Esophagus squamous epithelium (tissue), 5 donors: Measurements from ENCODE around the gene CEP295NL. TPM values are rescaled to one million over a fixed set of nuclear protein-coding genes. Genes with fewer than 3 reads are reported as not detected.

Source experiments
- DNase-seq: peaks from one replicate; lab custom pipeline; 2025; lab: John Stamatoyannopoulos, UW
- H3K27ac ChIP-seq, 4 donors: fragments of 200-600 bp; sonication (generic); one replicate each; pipeline ENCODE4 v1.5.1; 2016 to 2019; ENCODE audit warnings: mild to moderate bottlenecking in 1 of 4
- H3K27me3 ChIP-seq, 4 donors: fragments of 200-600 bp; sonication (generic); 1 replicate in 3 of 4; 2 replicates in 1 of 4; pipeline versions ENCODE4 v1.5.1 to v1.6.0; 2017 to 2021; ENCODE audit warnings: antibody characterized with exemption in 1 of 4
- H3K36me3 ChIP-seq, 3 donors: fragments of 200-600 bp; sonication (generic); one replicate each; pipeline ENCODE4 v1.5.1; 2016 to 2019
- H3K4me1 ChIP-seq, 3 donors: fragments of 200-600 bp; sonication (generic); one replicate each; pipeline ENCODE4 v1.5.1; 2017 to 2019
- H3K4me3 ChIP-seq, 4 donors: fragments of 200-600 bp; sonication (generic); 1 replicate in 3 of 4; 2 replicates in 1 of 4; pipeline ENCODE4 v1.5.1; 2016 to 2019; ENCODE audit warnings: mild to moderate bottlenecking in 2 of 4, moderate library complexity in 1 of 4
- H3K9me3 ChIP-seq, 3 donors: fragments of 200-600 bp; sonication (generic); one replicate each; pipeline ENCODE4 v1.5.1; 2016 to 2019
- CTCF ChIP-seq, 6 experiments: fragments of 450-650 bp in 4 of 6; fragments of 200-600 bp in 2 of 6; sonication (generic) in 2 of 6; IDR thresholded peaks; one replicate each; pipeline ENCODE4 v1.5.1; 2016 to 2019; ENCODE audit warnings: antibody characterized with exemption in 6 of 6, mild to moderate bottlenecking in 4 of 6, moderate library complexity in 4 of 6
- POLR2A ChIP-seq, 4 donors: fragments of 450-650 bp; IDR thresholded peaks; one replicate each; pipeline ENCODE4 v1.6.1; 2017; ENCODE audit warnings: antibody characterized with exemption in 4 of 4, mild to moderate bottlenecking in 4 of 4, moderate library complexity in 3 of 4
- WGBS, 2 donors: methylation state at CpG; one replicate each; pipeline ENCODE4 v1.1.5; 2018; 5-methylcytosine and 5-hydroxymethylcytosine counted together
- intact Hi-C: fragments of 100-400 bp; cut with DNase I; formaldehyde crosslinking; loops from one replicate; pipeline ENCODE4 v1.15.0; 2022
- total RNA-seq, 4 donors: library from RNA; depleted of rRNA; stranded (reverse); fragments of >200 nt; gene quantifications; one replicate each; pipeline ENCODE4 v1.1.0, GENCODE V29; 2016
- donor health status: DM: yes; HTN: yes; CAD: no.

The CEP295NL gene
- total RNA-seq, 4 donors from 2014 or later: 0.42 to 6.9 (median 1.1) TPM

- H3K27me3 ChIP-seq: no peaks in the 10 kb centered on the region
- intact Hi-C loops: no loop called here
- H3K4me1 ChIP-seq: peaks cover 9 to 75% (median 46%) of the 10 kb centered on the region in 3 donors
- H3K27ac ChIP-seq: peak overlapping the region in 2 of 4 donors; percentile 4 to 33
- WGBS, 2 donors: 59 to 77% methylated on average over 8 to 17 of the region's 18 CpGs
- no peaks in the 10 kb centered on the region for H3K9me3 ChIP-seq
- DNase-seq: no peak
- TF ChIP-seq CTCF (IDR thresholded peaks at IDR 0.05) (no peak), POLR2A (IDR thresholded peaks at IDR 0.05) (no peak)
- H3K36me3 ChIP-seq: peaks cover 0 to 5% (median 0%) of the 10 kb centered on the region in 3 donors
- H3K4me3 ChIP-seq: no peak overlapping the region
Observed at GRCh38 chr17:78899361-78900260, 3.4 kb downstream of the CEP295NL start.

- TF ChIP-seq POLR2A (IDR thresholded peaks at IDR 0.05) (no peak), CTCF (IDR thresholded peaks at IDR 0.05) (no peak)
- no peak for DNase-seq
- no peak overlapping the region for H3K4me3 ChIP-seq
- WGBS, 2 donors: 83% methylated on average over 9 to 12 of the region's 13 CpGs
- intact Hi-C loops: no loop called here
- peak overlapping the region in 2 of 4 donors; percentile 4 to 33 for H3K27ac ChIP-seq
- no peaks in the 10 kb centered on the region for H3K27me3 ChIP-seq
- no peaks in the 10 kb centered on the region for H3K9me3 ChIP-seq
- peaks cover 0 to 5% (median 0%) of the 10 kb centered on the region in 3 donors for H3K36me3 ChIP-seq
- peaks cover 9 to 76% (median 52%) of the 10 kb centered on the region in 3 donors for H3K4me1 ChIP-seq
Observed at GRCh38 chr17:78898947-78899346, 4.1 kb downstream of the CEP295NL start.

- H3K27ac ChIP-seq: peak overlapping the region in 2 of 4 donors; percentile 12 to 62
- peaks cover 0 to 5% (median 0%) of the 10 kb centered on the region in 3 donors for H3K36me3 ChIP-seq
- H3K4me1 ChIP-seq: peaks cover 9 to 76% (median 55%) of the 10 kb centered on the region in 3 donors
- no peak for DNase-seq
- WGBS, 2 donors: 78 to 80% methylated on average over 11 to 16 of the region's 17 CpGs
- intact Hi-C loops: no loop called here
- no peaks in the 10 kb centered on the region for H3K27me3 ChIP-seq
- TF ChIP-seq POLR2A (IDR thresholded peaks at IDR 0.05): no peak
- no peak for TF ChIP-seq CTCF (IDR thresholded peaks at IDR 0.05)
- no peaks in the 10 kb centered on the region for H3K9me3 ChIP-seq
- H3K4me3 ChIP-seq: no peak overlapping the region
Observed at GRCh38 chr17:78898075-78898836, 4.7 kb downstream of the CEP295NL start.

- no peaks in the 10 kb centered on the region for H3K27me3 ChIP-seq
- no peak for DNase-seq
- WGBS, 2 donors: 69 to 82% methylated on average over 2 to 7 of the region's 7 CpGs
- peak overlapping the region in 3 of 4 donors; percentile 52 to 62 (median 61) for H3K27ac ChIP-seq
- TF ChIP-seq CTCF (IDR thresholded peaks at IDR 0.05) (no peak), POLR2A (IDR thresholded peaks at IDR 0.05) (no peak)
- peaks cover 0 to 5% (median 0%) of the 10 kb centered on the region in 3 donors for H3K36me3 ChIP-seq
- no peak overlapping the region for H3K4me3 ChIP-seq
- H3K4me1 ChIP-seq: peaks cover 9 to 76% (median 54%) of the 10 kb centered on the region in 3 donors
- intact Hi-C loops: no loop called here
- H3K9me3 ChIP-seq: no peaks in the 10 kb centered on the region
Observed at GRCh38 chr17:78897664-78898047, 5.3 kb downstream of the CEP295NL start.
